ENCODE results near the gene IGFL4.

DNA sequence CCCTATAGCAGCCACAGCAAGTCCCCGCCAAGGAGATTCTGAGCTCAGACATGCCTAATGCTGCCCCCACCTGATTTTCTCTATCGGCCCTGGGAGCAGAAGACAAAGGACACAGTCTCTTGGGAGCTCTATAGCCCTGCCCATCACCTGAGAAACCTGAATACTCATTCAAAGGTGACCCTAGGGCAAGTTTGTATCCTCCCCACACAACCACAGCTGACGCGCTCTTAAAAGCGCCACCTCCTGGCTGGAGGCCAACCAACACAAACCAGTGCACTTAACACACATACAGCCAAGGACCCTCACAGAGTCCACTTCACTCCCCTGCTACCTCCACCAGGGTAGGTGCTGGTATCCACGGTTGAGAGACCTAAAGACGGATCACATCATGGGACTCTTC is 8.8 kb upstream of the IGFL4 start:
- TF ChIP-seq, protein P1, sequence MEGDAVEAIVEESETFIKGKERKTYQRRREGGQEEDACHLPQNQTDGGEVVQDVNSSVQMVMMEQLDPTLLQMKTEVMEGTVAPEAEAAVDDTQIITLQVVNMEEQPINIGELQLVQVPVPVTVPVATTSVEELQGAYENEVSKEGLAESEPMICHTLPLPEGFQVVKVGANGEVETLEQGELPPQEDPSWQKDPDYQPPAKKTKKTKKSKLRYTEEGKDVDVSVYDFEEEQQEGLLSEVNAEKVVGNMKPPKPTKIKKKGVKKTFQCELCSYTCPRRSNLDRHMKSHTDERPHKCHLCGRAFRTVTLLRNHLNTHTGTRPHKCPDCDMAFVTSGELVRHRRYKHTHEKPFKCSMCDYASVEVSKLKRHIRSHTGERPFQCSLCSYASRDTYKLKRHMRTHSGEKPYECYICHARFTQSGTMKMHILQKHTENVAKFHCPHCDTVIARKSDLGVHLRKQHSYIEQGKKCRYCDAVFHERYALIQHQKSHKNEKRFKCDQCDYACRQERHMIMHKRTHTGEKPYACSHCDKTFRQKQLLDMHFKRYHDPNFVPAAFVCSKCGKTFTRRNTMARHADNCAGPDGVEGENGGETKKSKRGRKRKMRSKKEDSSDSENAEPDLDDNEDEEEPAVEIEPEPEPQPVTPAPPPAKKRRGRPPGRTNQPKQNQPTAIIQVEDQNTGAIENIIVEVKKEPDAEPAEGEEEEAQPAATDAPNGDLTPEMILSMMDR (IDR thresholded peaks at IDR 0.05) = no peak
- TF ChIP-seq POLR2A (IDR thresholded peaks at IDR 0.05) (no peak), EP300 (IDR thresholded peaks at IDR 0.05) (no peak)
